ENCODE data around the gene CTBS.

DNA sequence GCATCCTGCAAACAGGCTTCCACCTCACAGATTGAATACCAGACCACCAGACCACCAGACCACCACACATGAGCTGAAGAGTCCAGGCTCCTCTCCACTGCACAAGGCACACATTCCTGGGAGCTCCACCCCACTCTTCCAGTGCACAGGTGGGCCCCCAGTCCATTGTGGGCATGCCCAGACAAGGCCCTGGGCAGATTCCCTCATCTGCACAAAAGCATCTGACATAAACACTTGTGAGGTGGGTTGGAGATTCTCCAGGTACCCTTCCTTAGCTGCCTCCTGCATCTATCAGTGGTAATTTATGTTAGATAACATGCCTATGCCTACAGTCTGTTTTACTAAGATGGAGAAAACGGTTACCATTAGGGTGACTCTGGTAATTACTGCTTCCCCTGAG, 11.6 kb upstream of the CTBS start:
- TF ChIP-seq, protein P1, sequence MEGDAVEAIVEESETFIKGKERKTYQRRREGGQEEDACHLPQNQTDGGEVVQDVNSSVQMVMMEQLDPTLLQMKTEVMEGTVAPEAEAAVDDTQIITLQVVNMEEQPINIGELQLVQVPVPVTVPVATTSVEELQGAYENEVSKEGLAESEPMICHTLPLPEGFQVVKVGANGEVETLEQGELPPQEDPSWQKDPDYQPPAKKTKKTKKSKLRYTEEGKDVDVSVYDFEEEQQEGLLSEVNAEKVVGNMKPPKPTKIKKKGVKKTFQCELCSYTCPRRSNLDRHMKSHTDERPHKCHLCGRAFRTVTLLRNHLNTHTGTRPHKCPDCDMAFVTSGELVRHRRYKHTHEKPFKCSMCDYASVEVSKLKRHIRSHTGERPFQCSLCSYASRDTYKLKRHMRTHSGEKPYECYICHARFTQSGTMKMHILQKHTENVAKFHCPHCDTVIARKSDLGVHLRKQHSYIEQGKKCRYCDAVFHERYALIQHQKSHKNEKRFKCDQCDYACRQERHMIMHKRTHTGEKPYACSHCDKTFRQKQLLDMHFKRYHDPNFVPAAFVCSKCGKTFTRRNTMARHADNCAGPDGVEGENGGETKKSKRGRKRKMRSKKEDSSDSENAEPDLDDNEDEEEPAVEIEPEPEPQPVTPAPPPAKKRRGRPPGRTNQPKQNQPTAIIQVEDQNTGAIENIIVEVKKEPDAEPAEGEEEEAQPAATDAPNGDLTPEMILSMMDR (conservative IDR thresholded peaks at IDR 0.05; ENCODE audit: low read depth, low read length): no peak
- TF ChIP-seq EZH2 (IDR thresholded peaks at IDR 0.05; ENCODE audit: borderline replicate concordance, low read depth, low read length, poor library complexity, severe bottlenecking): no peak

Measured in A673 (cell line).